Thoracic aorta (tissue), 2 donors: ENCODE data around the gene WNK2. TPM values are rescaled to one million over a fixed set of nuclear protein-coding genes. Genes with fewer than 3 reads are reported as not detected.

Experiments used
- ATAC-seq: fragments of 150-250 bp; one replicate; pipeline ENCODE4 v1.8.0; 2017; ENCODE audit warnings: low read depth; ENCODE audit not compliant: insufficient number of reproducible peaks, low FRiP score
- DNase-seq: peaks from one replicate; pipeline ENCODE4 v3.0.0-alpha.2; 2020; ENCODE audit warnings: low spot score
- H3K27ac ChIP-seq, 2 donors: fragments of 200-600 bp; sonication (generic); 1 replicate in 1 of 2; 2 replicates in 1 of 2; pipeline ENCODE4 v1.5.1; 2016; ENCODE audit warnings: mild to moderate bottlenecking in 2 of 2, moderate library complexity in 2 of 2
- H3K27me3 ChIP-seq: fragments of 200-600 bp; sonication (generic); replicated peaks from 2 replicates; pipeline ENCODE4 v1.6.0; 2016; ENCODE audit warnings: mild to moderate bottlenecking; ENCODE audit not compliant: insufficient read depth
- H3K36me3 ChIP-seq: fragments of 200-600 bp; sonication (generic); one replicate; pipeline ENCODE4 v1.5.1; 2016
- H3K4me1 ChIP-seq, 2 donors: fragments of 200-600 bp; sonication (generic); 1 replicate in 1 of 2; 2 replicates in 1 of 2; pipeline versions ENCODE4 v1.5.1 to v1.6.0; 2016; ENCODE audit warnings: low read depth in 2 of 2, mild to moderate bottlenecking in 1 of 2; ENCODE audit not compliant: control insufficient read depth in 1 of 2
- H3K4me3 ChIP-seq: fragments of 200-600 bp; sonication (generic); 2 replicates; pipeline ENCODE4 v1.5.1; 2016; ENCODE audit warnings: mild to moderate bottlenecking
- H3K9me3 ChIP-seq: fragments of 200-600 bp; sonication (generic); 2 replicates; pipeline ENCODE4 v1.5.1; 2016
- CTCF ChIP-seq: fragments of 200-600 bp; sonication (generic); IDR thresholded peaks from one replicate; pipeline ENCODE4 v1.5.1; 2019; ENCODE audit warnings: antibody characterized with exemption
- total RNA-seq, 2 donors: library from RNA; depleted of rRNA; stranded (reverse); fragments of >200 nt; gene quantifications; one replicate each; pipeline versions ENCODE4 v1.1.0 to v1.2.3, GENCODE V29; 2016

WNK2 gene
- total RNA-seq, 2 donors from 2014 or later = 0.95 to 4.7 TPM

- no peaks in the 10 kb centered on the region for H3K27me3 ChIP-seq
- no peak for DNase-seq
- H3K4me1 ChIP-seq = no peaks in the 10 kb centered on the region
- H3K36me3 ChIP-seq = no peaks in the 10 kb centered on the region
- H3K4me3 ChIP-seq = no peak overlapping the region
- H3K9me3 ChIP-seq = no peaks in the 10 kb centered on the region
- no peak overlapping the region for H3K27ac ChIP-seq
- TF ChIP-seq CTCF = no peak
- no peak for ATAC-seq
Measured at GRCh38 chr9:93171261-93171990, 12.5 kb upstream of the WNK2 start.

- no peak for TF ChIP-seq CTCF
- no peaks in the 10 kb centered on the region for H3K27me3 ChIP-seq
- no peaks in the 10 kb centered on the region for H3K4me1 ChIP-seq
- no peak overlapping the region for H3K27ac ChIP-seq
- ATAC-seq (no peak), DNase-seq (no peak)
- H3K4me3 ChIP-seq = no peak overlapping the region
- H3K9me3 ChIP-seq = no peaks in the 10 kb centered on the region
- no peaks in the 10 kb centered on the region for H3K36me3 ChIP-seq
Measured at GRCh38 chr9:93172666-93173364, 11.1 kb upstream of the WNK2 start.

GRCh38 chr9:93173365-93174051 lies 10.4 kb upstream of the WNK2 start:
- TF ChIP-seq CTCF = no peak

GRCh38 chr9:93174976-93175375 lies 9.0 kb upstream of the WNK2 start:
- Histone ChIP-seq H3K27me3 (no peaks in the 10 kb centered on the region), H3K4me3 (no peak overlapping the region), H3K9me3 (no peaks in the 10 kb centered on the region), H3K4me1 (no peaks in the 10 kb centered on the region), H3K27ac (no peak overlapping the region), H3K36me3 (no peaks in the 10 kb centered on the region)
- ATAC-seq (no peak), DNase-seq (no peak)
- no peak for TF ChIP-seq CTCF

More at GRCh38 chr9:93173365-93174051, 10.4 kb upstream of the WNK2 start:
- Histone ChIP-seq H3K27ac (no peak overlapping the region), H3K9me3 (no peaks in the 10 kb centered on the region), H3K4me1 (no peaks in the 10 kb centered on the region), H3K27me3 (no peaks in the 10 kb centered on the region), H3K4me3 (no peak overlapping the region), H3K36me3 (no peaks in the 10 kb centered on the region)
- DNase-seq = no peak
- no peak for ATAC-seq

GRCh38 chr9:93177676-93178075 lies 6.3 kb upstream of the WNK2 start:
- H3K27ac ChIP-seq = no peak overlapping the region
- H3K4me1 ChIP-seq = no peaks in the 10 kb centered on the region
- H3K9me3 ChIP-seq = no peaks in the 10 kb centered on the region
- no peaks in the 10 kb centered on the region for H3K27me3 ChIP-seq
- H3K4me3 ChIP-seq = no peak overlapping the region
- no peak for ATAC-seq
- no peak for TF ChIP-seq CTCF
- DNase-seq = no peak
- no peaks in the 10 kb centered on the region for H3K36me3 ChIP-seq
